ENCODE data around the gene SMYD5. TPM values are rescaled to one million over a fixed set of nuclear protein-coding genes. Genes with fewer than 3 reads are reported as not detected.

Gene SMYD5
- polyA plus RNA-seq, 3 donors from 2014 or later = 7.0 to 19.1 (median 10.2) TPM

DNA sequence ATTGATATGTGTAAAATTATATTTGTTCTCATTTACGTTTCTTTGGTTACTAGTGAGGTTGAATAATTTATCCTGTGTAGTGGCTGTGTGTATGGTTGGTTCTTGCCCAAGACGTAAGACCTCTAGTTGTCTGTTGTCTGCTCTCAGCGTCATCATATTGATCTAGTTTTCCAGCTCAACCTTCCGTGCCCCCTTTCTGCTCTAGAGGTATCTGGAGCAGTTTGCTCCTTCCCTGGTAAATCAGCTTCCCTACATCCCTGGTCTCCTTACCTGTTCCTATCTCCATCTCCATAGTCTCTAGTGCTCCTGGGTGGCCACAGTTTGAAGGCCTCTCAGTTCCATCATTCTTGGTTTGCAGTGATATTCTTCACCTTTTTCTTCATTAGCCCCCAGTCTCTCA, 1.2 kb downstream of the SMYD5 start:
- no peaks in the 10 kb centered on the region for H3K27me3 Mint-ChIP-seq (ENCODE audit: low read depth in 3 of 3)
- H3K36me3 Mint-ChIP-seq = no peaks in the 10 kb centered on the region
- DNase-seq = no peak
- no peaks in the 10 kb centered on the region for H3K9me3 Mint-ChIP-seq
- peak overlapping the region; percentile 2 to 84 (median 30) for H3K27ac Mint-ChIP-seq
- H3K4me3 Mint-ChIP-seq = peak overlapping the region; percentile 88 to 96 (median 94)
- peaks cover 28 to 36% of the 10 kb centered on the region in 2 donors for H3K4me1 Mint-ChIP-seq

DNA sequence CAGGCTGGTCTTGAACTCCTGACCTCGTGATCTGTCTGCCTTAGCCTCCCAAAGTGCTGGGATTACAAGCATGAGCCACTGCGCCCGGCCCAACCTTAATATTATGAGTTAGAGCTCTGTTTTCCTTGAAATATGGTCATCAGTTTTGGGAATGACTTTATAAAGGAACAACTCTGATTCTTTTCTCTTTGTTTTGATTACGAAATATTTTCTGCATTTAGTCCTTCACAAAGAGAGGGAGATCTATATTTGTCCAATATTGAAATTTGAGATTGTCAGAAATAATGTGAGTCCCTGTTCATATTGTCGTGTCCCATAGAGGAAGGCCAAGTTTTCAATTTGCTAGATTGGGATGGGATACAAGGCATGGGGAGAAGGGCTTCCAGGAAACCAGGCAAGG, 3.1 kb downstream of the SMYD5 start:
- H3K4me3 Mint-ChIP-seq = no peak overlapping the region
- H3K4me1 Mint-ChIP-seq = peaks cover 28 to 36% of the 10 kb centered on the region in 2 donors
- H3K27me3 Mint-ChIP-seq (ENCODE audit: low read depth in 3 of 3) = no peaks in the 10 kb centered on the region
- H3K36me3 Mint-ChIP-seq = peaks cover 7 to 17% (median 10%) of the 10 kb centered on the region in 3 donors
- no peak overlapping the region for H3K27ac Mint-ChIP-seq
- no peak for DNase-seq
- no peaks in the 10 kb centered on the region for H3K9me3 Mint-ChIP-seq

DNA sequence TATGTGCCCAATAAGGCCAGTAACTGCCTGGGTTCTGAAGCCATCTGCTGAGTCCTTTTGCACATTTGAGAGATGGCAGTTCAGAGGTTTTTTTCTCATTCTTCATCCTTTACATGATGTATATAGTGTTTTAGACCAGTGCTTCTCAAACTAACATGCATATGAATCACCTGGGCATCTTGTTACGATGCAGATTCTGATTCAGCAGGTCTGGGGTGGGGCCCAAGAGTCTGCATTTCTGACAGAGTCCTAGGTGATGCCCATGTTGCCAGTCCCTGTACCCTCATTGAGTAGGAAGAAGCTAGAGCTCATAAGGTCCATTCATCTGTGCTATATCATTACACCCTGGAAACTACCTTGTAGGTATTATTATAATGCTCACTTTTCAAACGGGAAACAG, 3.8 kb downstream of the SMYD5 start:
- Mint-ChIP-seq H3K36me3 (peaks cover 10 to 20% (median 11%) of the 10 kb centered on the region in 3 donors), H3K4me1 (peaks cover 25 to 31% of the 10 kb centered on the region in 2 donors), H3K4me3 (no peak overlapping the region), H3K27ac (no peak overlapping the region), H3K9me3 (no peaks in the 10 kb centered on the region), H3K27me3 (ENCODE audit: low read depth in 3 of 3) (no peaks in the 10 kb centered on the region)
- DNase-seq = no peak

DNA sequence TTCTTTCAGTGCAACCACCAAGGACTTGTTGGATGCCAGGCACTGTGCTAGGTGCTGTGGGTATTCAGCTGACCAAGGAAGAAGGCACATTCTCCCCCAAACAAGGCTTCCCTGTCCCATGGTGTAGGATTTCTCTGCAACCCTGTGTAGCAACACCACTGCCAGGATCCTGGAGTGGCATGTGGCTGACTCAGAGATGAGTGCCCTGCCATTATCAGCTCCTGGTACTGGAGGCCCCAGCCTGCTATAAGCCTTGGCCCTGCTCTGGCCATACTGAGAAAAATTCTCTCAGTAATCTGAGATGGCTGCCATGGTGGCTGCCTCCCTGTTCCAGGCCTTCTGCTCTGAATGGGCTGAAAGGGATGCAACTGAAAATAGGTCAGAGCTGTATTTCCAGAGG, 4.3 kb downstream of the SMYD5 start:
- H3K27me3 Mint-ChIP-seq (ENCODE audit: low read depth in 3 of 3) = no peaks in the 10 kb centered on the region
- H3K4me3 Mint-ChIP-seq = no peak overlapping the region
- no peak overlapping the region for H3K27ac Mint-ChIP-seq
- DNase-seq = no peak
- peaks cover 22 to 26% of the 10 kb centered on the region in 2 donors for H3K4me1 Mint-ChIP-seq
- H3K36me3 Mint-ChIP-seq = peaks cover 10 to 20% (median 11%) of the 10 kb centered on the region in 3 donors
- H3K9me3 Mint-ChIP-seq = no peaks in the 10 kb centered on the region

DNA sequence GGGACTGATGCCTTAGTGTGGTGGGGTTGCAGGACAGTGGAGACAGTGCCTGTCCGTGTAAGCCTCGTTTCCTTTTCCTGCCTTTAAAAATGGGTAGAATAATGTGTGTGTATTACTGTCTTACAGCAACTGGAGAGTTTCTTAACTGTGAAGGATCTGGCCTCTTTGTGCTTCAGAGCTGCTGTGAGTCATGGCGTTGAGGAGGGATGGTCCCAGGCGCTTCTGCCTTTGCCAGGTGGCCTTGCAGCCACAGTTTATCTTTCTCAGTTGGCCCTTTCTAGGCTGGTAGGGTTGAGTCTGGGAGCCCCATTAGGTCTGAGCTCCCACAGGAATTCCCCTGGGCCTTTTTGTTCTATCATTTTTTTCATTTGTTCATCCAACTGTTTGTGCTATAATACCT, 9.8 kb downstream of the SMYD5 start:
- H3K27me3 Mint-ChIP-seq (ENCODE audit: low read depth in 3 of 3) = no peaks in the 10 kb centered on the region
- no peak for DNase-seq
- no peak overlapping the region for H3K4me3 Mint-ChIP-seq
- peaks cover 10 to 20% (median 14%) of the 10 kb centered on the region in 3 donors for H3K36me3 Mint-ChIP-seq
- no peaks in the 10 kb centered on the region for H3K9me3 Mint-ChIP-seq
- peak overlapping the region in 1 of 6 donors; percentile 57 for H3K27ac Mint-ChIP-seq
- H3K4me1 Mint-ChIP-seq = no peaks in the 10 kb centered on the region

GRCh38 chr2:73225513-73226360, 11.7 kb downstream of the SMYD5 start:
- H3K4me3 Mint-ChIP-seq = no peak overlapping the region
- H3K27ac Mint-ChIP-seq = no peak overlapping the region
- DNase-seq = no peak

DNA sequence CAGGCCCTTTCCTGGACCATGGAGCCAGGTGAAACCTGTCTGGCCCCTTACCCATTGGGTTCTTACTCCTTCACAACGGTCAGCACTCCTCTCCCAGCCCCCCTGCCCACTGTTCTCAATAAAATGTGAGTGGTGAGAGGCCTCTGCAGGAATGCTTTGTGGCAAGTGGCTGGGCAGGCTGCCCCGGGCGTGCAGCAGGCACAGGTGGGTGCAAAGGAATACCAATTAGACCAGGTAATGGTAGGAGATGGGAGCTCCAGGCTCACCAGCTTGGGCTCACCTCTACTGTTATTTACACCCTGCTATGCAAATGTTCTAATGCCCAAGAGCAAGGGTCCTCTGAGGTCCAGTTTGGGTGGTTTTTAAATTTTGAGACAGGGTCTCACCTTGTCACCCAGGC, 13.0 kb downstream of the SMYD5 start:
- no peak overlapping the region for H3K27ac Mint-ChIP-seq
- H3K9me3 Mint-ChIP-seq = no peaks in the 10 kb centered on the region
- H3K27me3 Mint-ChIP-seq (ENCODE audit: low read depth in 3 of 3) = no peaks in the 10 kb centered on the region
- no peak overlapping the region for H3K4me3 Mint-ChIP-seq
- H3K4me1 Mint-ChIP-seq = no peaks in the 10 kb centered on the region
- peaks cover 0 to 8% (median 4%) of the 10 kb centered on the region in 3 donors for H3K36me3 Mint-ChIP-seq
- DNase-seq = no peak

More at GRCh38 chr2:73225513-73226360, 11.7 kb downstream of the SMYD5 start:
- H3K4me1 Mint-ChIP-seq = no peaks in the 10 kb centered on the region
- peaks cover 9 to 17% (median 14%) of the 10 kb centered on the region in 3 donors for H3K36me3 Mint-ChIP-seq
- H3K27me3 Mint-ChIP-seq (ENCODE audit: low read depth in 3 of 3) = no peaks in the 10 kb centered on the region
- no peaks in the 10 kb centered on the region for H3K9me3 Mint-ChIP-seq

GRCh38 chr2:73228631-73229030, 14.6 kb downstream of the SMYD5 start:
- DNase-seq = no peak
- H3K36me3 Mint-ChIP-seq = peaks cover 0 to 2% (median 0%) of the 10 kb centered on the region in 3 donors
- peaks cover 3 to 8% (median 6%) of the 10 kb centered on the region in 3 donors for H3K27me3 Mint-ChIP-seq (ENCODE audit: low read depth in 3 of 3)
- no peaks in the 10 kb centered on the region for H3K9me3 Mint-ChIP-seq
- no peak overlapping the region for H3K27ac Mint-ChIP-seq
- peaks cover 6 to 7% of the 10 kb centered on the region in 2 donors for H3K4me1 Mint-ChIP-seq
- no peak overlapping the region for H3K4me3 Mint-ChIP-seq

DNA sequence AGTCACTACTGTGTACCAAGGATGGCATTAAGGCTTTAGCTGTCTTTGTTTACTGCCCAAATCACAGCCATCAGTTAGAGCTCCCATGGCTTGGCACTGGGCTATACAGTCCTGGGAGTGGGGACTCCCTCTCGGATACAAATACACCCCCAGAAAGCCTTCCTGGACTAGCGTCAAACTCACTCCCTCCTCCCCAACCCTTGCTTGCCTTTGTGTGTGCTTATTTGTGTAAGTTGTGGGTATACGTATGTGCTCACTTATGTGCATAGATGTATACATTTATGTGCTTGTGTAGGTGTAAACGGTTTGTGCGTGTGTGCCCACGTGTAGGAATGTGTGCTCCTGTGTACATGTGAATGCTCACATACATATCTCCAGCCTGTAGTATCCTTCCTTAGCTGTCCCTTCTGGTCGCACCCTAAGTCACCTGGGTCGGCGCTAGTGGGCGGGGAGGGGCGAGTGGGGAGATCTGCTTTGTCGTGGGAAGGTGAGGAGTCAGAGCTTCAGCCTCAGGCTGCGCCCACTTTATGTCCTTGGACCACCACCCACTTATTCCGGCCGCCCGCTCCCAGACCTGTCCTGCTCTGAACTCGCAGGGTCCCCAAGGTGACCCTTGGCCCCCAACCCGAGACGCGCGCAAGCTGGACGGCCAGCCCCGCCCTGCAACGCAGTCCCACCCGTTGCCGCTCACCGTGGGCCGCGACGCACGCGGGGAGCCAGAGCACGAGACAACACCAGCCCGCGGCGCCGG, 18.5 kb downstream of the SMYD5 start:
- no peak for DNase-seq
- no peaks in the 10 kb centered on the region for H3K36me3 Mint-ChIP-seq
- H3K9me3 Mint-ChIP-seq = no peaks in the 10 kb centered on the region
- H3K27ac Mint-ChIP-seq = peak overlapping the region; percentile 55 to 97 (median 93)
- H3K27me3 Mint-ChIP-seq (ENCODE audit: low read depth in 3 of 3) = peaks cover 8 to 10% (median 8%) of the 10 kb centered on the region in 3 donors
- H3K4me3 Mint-ChIP-seq = peak overlapping the region; percentile 94 to 99 (median 96)
- peaks cover 37 to 38% of the 10 kb centered on the region in 2 donors for H3K4me1 Mint-ChIP-seq

- Mint-ChIP-seq H3K36me3 (no peaks in the 10 kb centered on the region), H3K4me1 (peaks cover 39 to 40% of the 10 kb centered on the region in 2 donors), H3K4me3 (peak within 1 kb of the TSS; percentile 94 to 99 (median 96)), H3K9me3 (no peaks in the 10 kb centered on the region), H3K27me3 (ENCODE audit: low read depth in 3 of 3) (peaks cover 8 to 10% (median 8%) of the 10 kb centered on the region in 3 donors), H3K27ac (peak within 1 kb of the TSS; percentile 85 to 97 (median 94))
- DNase-seq = peak; percentile 95 to 97 (median 96)
Measured at GRCh38 chr2:73233154-73233931, 19.3 kb downstream of the SMYD5 start, which contains the start of gene PRADC1. Gene PRADC1 (minus strand): TSS chr2:73233239. CDS start chr2:73233160, 79 bp downstream.

GRCh38 chr2:73233932-73234832, 20.1 kb downstream of the SMYD5 start, which contains the start of gene CCT7:
Gene CCT7 (plus strand): TSS chr2:73234308. CDS start chr2:73234379, 71 bp downstream.
- Mint-ChIP-seq H3K36me3 (no peaks in the 10 kb centered on the region), H3K9me3 (no peaks in the 10 kb centered on the region), H3K4me3 (peak within 1 kb of the TSS; percentile 94 to 99 (median 96)), H3K27ac (peak within 1 kb of the TSS; percentile 85 to 97 (median 94)), H3K4me1 (peaks cover 43 to 49% of the 10 kb centered on the region in 2 donors), H3K27me3 (ENCODE audit: low read depth in 3 of 3) (peaks cover 8 to 10% (median 8%) of the 10 kb centered on the region in 3 donors)
- DNase-seq = peak; percentile 87 to 89 (median 89)

- Mint-ChIP-seq H3K36me3 (no peaks in the 10 kb centered on the region), H3K4me3 (peak overlapping the region; percentile 94 to 99 (median 96)), H3K9me3 (no peaks in the 10 kb centered on the region), H3K4me1 (peaks cover 43 to 55% of the 10 kb centered on the region in 2 donors), H3K27me3 (ENCODE audit: low read depth in 3 of 3) (peaks cover 8 to 10% (median 8%) of the 10 kb centered on the region in 3 donors), H3K27ac (peak overlapping the region; percentile 85 to 97 (median 94))
- DNase-seq = no peak
Measured at GRCh38 chr2:73235315-73236028, 21.4 kb downstream of the SMYD5 start.
